ENCODE results near the gene DOCK1. TPM values are rescaled to one million over a fixed set of nuclear protein-coding genes. Genes with fewer than 3 reads are reported as not detected.
"Not testable (repeated sequence)": the region's sequence is repeated elsewhere in the genome, so short reads cannot be mapped to it uniquely, and the experiment has no call there.

DOCK1 gene
- total RNA-seq, 4 donors from 2014 or later: 50.8 to 59.0 (median 53.6) TPM

DNA sequence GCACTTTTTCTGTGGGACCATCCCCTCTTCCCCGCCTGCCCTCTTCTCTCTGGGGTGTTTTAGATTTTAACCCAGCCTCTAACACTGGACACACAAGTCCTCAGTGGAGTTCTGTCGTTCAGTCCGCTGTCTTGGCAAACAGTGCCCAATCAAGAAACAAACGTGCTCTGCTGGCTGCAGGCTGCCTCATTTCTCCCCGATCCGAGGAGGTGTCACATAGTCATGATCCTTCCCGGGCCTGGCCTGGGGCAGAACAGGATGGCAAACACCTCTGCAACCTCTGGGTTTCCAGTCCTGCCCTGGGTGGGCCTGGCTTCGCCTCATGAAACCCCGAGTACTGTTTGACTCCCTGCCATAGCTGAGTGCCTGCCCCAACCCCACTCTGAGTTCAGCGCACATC, 402.1 kb downstream of the DOCK1 start:
- Histone ChIP-seq H3K36me3 (no peaks in the 10 kb centered on the region), H3K4me3 (no peak overlapping the region), H3K27me3 (no peaks in the 10 kb centered on the region), H3K4me1 (no peaks in the 10 kb centered on the region), H3K9me3 (no peaks in the 10 kb centered on the region), H3K27ac (no peak overlapping the region)
- no peak for ATAC-seq
- TF ChIP-seq, protein P1, sequence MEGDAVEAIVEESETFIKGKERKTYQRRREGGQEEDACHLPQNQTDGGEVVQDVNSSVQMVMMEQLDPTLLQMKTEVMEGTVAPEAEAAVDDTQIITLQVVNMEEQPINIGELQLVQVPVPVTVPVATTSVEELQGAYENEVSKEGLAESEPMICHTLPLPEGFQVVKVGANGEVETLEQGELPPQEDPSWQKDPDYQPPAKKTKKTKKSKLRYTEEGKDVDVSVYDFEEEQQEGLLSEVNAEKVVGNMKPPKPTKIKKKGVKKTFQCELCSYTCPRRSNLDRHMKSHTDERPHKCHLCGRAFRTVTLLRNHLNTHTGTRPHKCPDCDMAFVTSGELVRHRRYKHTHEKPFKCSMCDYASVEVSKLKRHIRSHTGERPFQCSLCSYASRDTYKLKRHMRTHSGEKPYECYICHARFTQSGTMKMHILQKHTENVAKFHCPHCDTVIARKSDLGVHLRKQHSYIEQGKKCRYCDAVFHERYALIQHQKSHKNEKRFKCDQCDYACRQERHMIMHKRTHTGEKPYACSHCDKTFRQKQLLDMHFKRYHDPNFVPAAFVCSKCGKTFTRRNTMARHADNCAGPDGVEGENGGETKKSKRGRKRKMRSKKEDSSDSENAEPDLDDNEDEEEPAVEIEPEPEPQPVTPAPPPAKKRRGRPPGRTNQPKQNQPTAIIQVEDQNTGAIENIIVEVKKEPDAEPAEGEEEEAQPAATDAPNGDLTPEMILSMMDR (IDR thresholded peaks at IDR 0.05): no peak
- TF ChIP-seq EP300 (IDR thresholded peaks at IDR 0.05) (no peak), POLR2AphosphoS5 (IDR thresholded peaks at IDR 0.05) (no peak), POLR2A (IDR thresholded peaks at IDR 0.05) (no peak)
- WGBS, 2 donors (ENCODE audit: low coverage in 1 of 2): 92 to 100% methylated on average over 2 to 10 of the region's 10 CpGs

DNA sequence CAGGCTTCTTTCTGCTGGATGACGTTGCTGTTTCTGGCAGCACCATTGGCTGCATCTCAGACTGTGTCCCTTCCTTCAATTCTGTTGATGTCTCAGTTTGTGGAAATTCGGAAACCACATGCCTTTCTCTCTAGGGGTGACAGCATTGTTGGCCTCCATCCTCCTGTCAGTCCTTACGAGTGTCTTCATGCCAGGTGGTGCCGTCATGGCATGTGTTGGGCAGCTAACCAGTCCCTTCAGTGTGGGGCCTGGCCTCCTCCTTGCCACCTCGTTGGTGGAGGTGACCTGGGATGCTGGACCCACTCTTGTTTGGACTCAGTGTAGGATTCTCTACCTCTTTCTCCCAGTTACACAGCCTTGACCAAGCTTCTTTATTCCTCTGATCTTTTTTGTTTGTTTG, 402.8 kb downstream of the DOCK1 start:
- 70% methylated on average over 5 of the region's 5 CpGs; no CpG with 5 or more reads in 1 of the 2 donors for WGBS, 2 donors (ENCODE audit: low coverage in 1 of 2)
- Histone ChIP-seq H3K4me1 (peaks cover 0 to 6% (median 0%) of the 10 kb centered on the region in 3 donors), H3K27me3 (no peaks in the 10 kb centered on the region), H3K9me3 (no peaks in the 10 kb centered on the region), H3K36me3 (no peaks in the 10 kb centered on the region), H3K27ac (no peak overlapping the region), H3K4me3 (no peak overlapping the region)
- TF ChIP-seq POLR2AphosphoS5 (IDR thresholded peaks at IDR 0.05) (no peak), EP300 (IDR thresholded peaks at IDR 0.05) (no peak), POLR2A (IDR thresholded peaks at IDR 0.05) (no peak)
- TF ChIP-seq, protein P1 (IDR thresholded peaks at IDR 0.05): no peak
- ATAC-seq: no peak

DNA sequence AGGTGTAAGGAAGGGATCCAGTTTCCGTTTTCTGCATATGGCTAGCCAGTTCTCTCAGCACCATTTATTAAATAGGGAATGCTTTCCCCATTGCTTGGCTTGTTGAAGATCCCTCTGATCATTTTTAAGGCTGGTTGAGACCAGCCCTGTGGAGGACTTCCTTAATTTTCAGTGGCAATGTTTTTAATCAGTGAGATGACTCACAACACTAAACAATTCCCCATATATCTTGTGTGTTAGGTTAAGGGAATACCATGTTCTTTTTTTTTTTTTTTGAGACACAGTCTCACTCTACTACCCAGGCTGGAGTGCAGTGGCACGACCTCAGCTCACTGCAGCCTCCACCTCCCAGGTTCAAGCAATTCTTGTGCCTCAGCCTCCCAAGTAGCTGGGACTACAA, 404.4 kb downstream of the DOCK1 start:
- WGBS, 2 donors (ENCODE audit: low coverage in 1 of 2): 88 to 92% methylated on average over 1 of the region's 2 CpGs
- H3K36me3 ChIP-seq, H3K4me3 ChIP-seq, H3K27ac ChIP-seq, ATAC-seq, H3K27me3 ChIP-seq, H3K9me3 ChIP-seq: not testable (repeated sequence)
- H3K4me1 ChIP-seq: peaks cover 0 to 22% (median 0%) of the 10 kb centered on the region in 3 donors

GRCh38 chr10:127310430-127310829, 405.2 kb downstream of the DOCK1 start:
- Histone ChIP-seq H3K4me3 (no peak overlapping the region), H3K9me3 (no peaks in the 10 kb centered on the region), H3K4me1 (peaks cover 0 to 27% (median 0%) of the 10 kb centered on the region in 3 donors), H3K27ac (no peak overlapping the region), H3K36me3 (no peaks in the 10 kb centered on the region), H3K27me3 (no peaks in the 10 kb centered on the region)
- no peak for ATAC-seq
- WGBS, 2 donors (ENCODE audit: low coverage in 1 of 2): 70 to 77% methylated on average over 8 of the region's 8 CpGs
- TF ChIP-seq EP300 (IDR thresholded peaks at IDR 0.05): no peak
- TF ChIP-seq POLR2A (IDR thresholded peaks at IDR 0.05): no peak

- WGBS, 2 donors (ENCODE audit: low coverage in 1 of 2): 49 to 73% methylated on average over 3 of the region's 3 CpGs
- Histone ChIP-seq H3K27me3 (no peaks in the 10 kb centered on the region), H3K4me1 (peaks cover 0 to 27% (median 0%) of the 10 kb centered on the region in 3 donors), H3K27ac (no peak overlapping the region), H3K4me3 (no peak overlapping the region), H3K9me3 (no peaks in the 10 kb centered on the region), H3K36me3 (no peaks in the 10 kb centered on the region)
- ATAC-seq: no peak
- no peak for TF ChIP-seq POLR2A (IDR thresholded peaks at IDR 0.05)
- no peak for TF ChIP-seq EP300 (IDR thresholded peaks at IDR 0.05)
- TF ChIP-seq, protein P1 (IDR thresholded peaks at IDR 0.05): no peak
- TF ChIP-seq POLR2AphosphoS5 (IDR thresholded peaks at IDR 0.05): no peak
These were observed 405.7 kb downstream of the DOCK1 start for GRCh38 chr10:127310923-127311322.

- TF ChIP-seq POLR2A (IDR thresholded peaks at IDR 0.05) (no peak), EP300 (IDR thresholded peaks at IDR 0.05) (no peak), POLR2AphosphoS5 (IDR thresholded peaks at IDR 0.05) (no peak)
- TF ChIP-seq, protein P1 (IDR thresholded peaks at IDR 0.05): no peak
- 56 to 62% methylated on average over 3 to 4 of the region's 7 CpGs for WGBS, 2 donors (ENCODE audit: low coverage in 1 of 2)
- H3K4me3 ChIP-seq: no peak overlapping the region
- no peaks in the 10 kb centered on the region for H3K36me3 ChIP-seq
- no peak overlapping the region for H3K27ac ChIP-seq
- no peaks in the 10 kb centered on the region for H3K27me3 ChIP-seq
- no peak for ATAC-seq
- peaks cover 0 to 27% (median 0%) of the 10 kb centered on the region in 3 donors for H3K4me1 ChIP-seq
- no peaks in the 10 kb centered on the region for H3K9me3 ChIP-seq
These were observed 408.9 kb downstream of the DOCK1 start for GRCh38 chr10:127313996-127314700.
